Measurements from ENCODE around the gene ATAD2B. TPM values are rescaled to one million over a fixed set of nuclear protein-coding genes. Genes with fewer than 3 reads are reported as not detected.

Gene ATAD2B
- total RNA-seq, 1 donor from 2014 or later = 85.5 TPM

GRCh38 chr2:23850564-23851256, 76.2 kb downstream of the ATAD2B start:
- no peak for DNase-seq
- no peaks in the 10 kb centered on the region for H3K27me3 Mint-ChIP-seq
- ChIA-PET POLR2A (interaction anchor here (0.6 to 1.5 kb wide), 2 partner anchors 11 to 77 kb away, joined by 6 read pairs; partner anchors contain the start of gene ATAD2B), CTCF (interaction anchor here (0.9 kb wide), 1 partner anchor 24 kb away, joined by 3 read pairs; no protein-coding TSS in a partner anchor)
- H3K4me3 Mint-ChIP-seq = no peak overlapping the region
- intact Hi-C loops (cut with micrococcal nuclease) = no loop called here
- no peak for TF ChIP-seq CTCF (IDR thresholded peaks at IDR 0.05)
- peaks cover 37% of the 10 kb centered on the region for H3K36me3 Mint-ChIP-seq (ENCODE audit: low read depth)
- H3K27ac Mint-ChIP-seq = peak overlapping the region; percentile 2
- ATAC-seq (ENCODE audit: low read depth) = no peak
- peaks cover 12% of the 10 kb centered on the region for H3K4me1 Mint-ChIP-seq
- H3K9me3 Mint-ChIP-seq = no peaks in the 10 kb centered on the region

GRCh38 chr2:23844905-23845304, 82.0 kb downstream of the ATAD2B start:
- H3K4me1 Mint-ChIP-seq = no peaks in the 10 kb centered on the region
- intact Hi-C loops (cut with micrococcal nuclease) = no loop called here
- H3K27me3 Mint-ChIP-seq = no peaks in the 10 kb centered on the region
- no peak for ATAC-seq (ENCODE audit: low read depth)
- no peak for DNase-seq
- POLR2A ChIA-PET = no interaction called here
- no peak overlapping the region for H3K4me3 Mint-ChIP-seq
- CTCF ChIA-PET = no interaction called here
- no peak for TF ChIP-seq CTCF (IDR thresholded peaks at IDR 0.05)
- no peak overlapping the region for H3K27ac Mint-ChIP-seq
- peaks cover 39% of the 10 kb centered on the region for H3K36me3 Mint-ChIP-seq (ENCODE audit: low read depth)
- H3K9me3 Mint-ChIP-seq = peaks cover 3% of the 10 kb centered on the region

- H3K36me3 Mint-ChIP-seq (ENCODE audit: low read depth) = peaks cover 41% of the 10 kb centered on the region
- ChIA-PET POLR2A (interaction anchor here (0.6 to 0.9 kb wide), 4 partner anchors 13 to 83 kb away, joined by 3 to 5 read pairs (median 4); no protein-coding TSS in a partner anchor), CTCF (no interaction called here)
- no peaks in the 10 kb centered on the region for H3K4me1 Mint-ChIP-seq
- H3K4me3 Mint-ChIP-seq = no peak overlapping the region
- no peak for DNase-seq
- ATAC-seq (ENCODE audit: low read depth) = no peak
- intact Hi-C loops (cut with micrococcal nuclease) = no loop called here
- peaks cover 3% of the 10 kb centered on the region for H3K9me3 Mint-ChIP-seq
- TF ChIP-seq CTCF (IDR thresholded peaks at IDR 0.05) = no peak
- no peak overlapping the region for H3K27ac Mint-ChIP-seq
- no peaks in the 10 kb centered on the region for H3K27me3 Mint-ChIP-seq
Observed at GRCh38 chr2:23843051-23843976, 83.6 kb downstream of the ATAD2B start.

GRCh38 chr2:23839919-23840578, 86.9 kb downstream of the ATAD2B start:
- H3K4me1 Mint-ChIP-seq = no peaks in the 10 kb centered on the region
- no peak overlapping the region for H3K4me3 Mint-ChIP-seq
- H3K36me3 Mint-ChIP-seq (ENCODE audit: low read depth) = peaks cover 62% of the 10 kb centered on the region
- no peaks in the 10 kb centered on the region for H3K27me3 Mint-ChIP-seq
- intact Hi-C loops (cut with micrococcal nuclease) = no loop called here
- peaks cover 3% of the 10 kb centered on the region for H3K9me3 Mint-ChIP-seq
- POLR2A ChIA-PET = no interaction called here
- CTCF ChIA-PET = no interaction called here
- ATAC-seq (ENCODE audit: low read depth) (no peak), DNase-seq (no peak)
- no peak for TF ChIP-seq CTCF (IDR thresholded peaks at IDR 0.05)
- H3K27ac Mint-ChIP-seq = no peak overlapping the region
